GM19468 (cell line): Measurements from ENCODE around the gene KLHL17.
"Not testable (repeated sequence)": the region's sequence is repeated elsewhere in the genome, so short reads cannot be mapped to it uniquely, and the experiment has no call there.

Source experiments
- ATAC-seq: cut with Tn5 transposase; IDR thresholded peaks from one replicate; pipeline ENCODE4 v1.9.1; 2021; ENCODE audit warnings: mild to moderate bottlenecking, moderate library complexity, moderate number of reproducible peaks; ENCODE audit not compliant: unreplicated experiment; ENCODE audit errors: extremely low read depth

KLHL17 gene

DNA sequence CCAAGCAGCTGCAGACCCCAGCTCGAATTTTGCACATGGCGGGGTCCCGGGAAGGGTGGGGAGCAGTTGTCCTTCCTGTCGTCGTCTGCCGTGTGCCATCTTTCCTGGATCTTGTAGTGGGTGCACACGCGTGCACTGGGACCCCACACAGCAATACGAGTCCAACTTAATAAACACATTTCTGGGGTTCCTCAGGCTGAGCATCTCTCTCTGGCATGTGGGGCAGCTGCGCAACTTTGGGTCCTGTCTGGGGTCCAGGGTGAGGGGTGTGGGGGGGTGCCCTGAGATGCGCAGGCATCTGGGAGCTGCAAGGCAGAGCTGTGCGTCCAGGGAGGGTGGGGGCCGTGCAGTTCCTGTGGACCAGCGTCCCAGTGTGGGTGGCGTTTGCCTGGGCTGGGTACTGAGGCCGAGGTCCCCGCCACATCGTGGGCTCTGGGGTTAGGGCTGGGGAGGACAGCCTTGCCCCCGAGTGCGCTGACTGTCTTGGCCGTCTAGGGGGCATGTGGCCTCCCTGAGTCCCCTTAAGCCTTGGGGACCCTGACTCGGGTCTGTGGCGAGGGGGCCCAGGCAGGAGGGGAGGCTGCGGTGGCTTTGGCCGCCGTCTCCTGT, 5.2 kb downstream of the KLHL17 start:
- ATAC-seq = no peak

DNA sequence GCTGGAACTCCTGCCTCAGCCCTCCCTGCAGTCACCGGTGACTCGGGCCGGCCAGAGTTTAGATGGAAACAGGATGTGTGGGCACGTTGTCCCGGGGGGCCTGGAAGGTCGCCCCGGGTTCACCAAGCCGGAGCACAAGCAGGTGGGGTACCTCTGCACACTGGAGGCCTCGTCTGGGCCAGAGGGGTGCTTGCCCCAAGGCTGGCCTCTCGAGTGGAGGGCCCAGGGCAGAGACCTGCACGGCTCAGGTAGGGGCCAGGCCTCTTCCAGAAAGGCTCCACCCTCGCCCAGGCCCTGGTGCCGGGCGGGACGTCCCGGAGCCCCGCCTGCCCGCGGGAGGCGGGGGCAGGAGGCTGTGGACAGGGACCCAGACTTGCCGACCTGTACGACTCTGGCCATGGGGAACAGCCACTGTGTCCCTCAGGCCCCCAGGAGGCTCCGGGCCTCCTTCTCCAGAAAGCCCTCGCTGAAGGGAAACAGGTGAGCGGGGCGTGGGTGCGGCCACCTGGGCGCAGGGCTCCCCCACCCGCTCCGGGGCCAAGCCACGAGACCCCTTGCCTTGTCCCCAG, 5.8 kb downstream of the KLHL17 start, which contains the start of gene PLEKHN1:
Gene PLEKHN1, plus strand, starts transcription at position 348 of the 569 bp plus-strand sequence. Its CDS starts 50 bp downstream, at position 398.
- ATAC-seq = no peak

DNA sequence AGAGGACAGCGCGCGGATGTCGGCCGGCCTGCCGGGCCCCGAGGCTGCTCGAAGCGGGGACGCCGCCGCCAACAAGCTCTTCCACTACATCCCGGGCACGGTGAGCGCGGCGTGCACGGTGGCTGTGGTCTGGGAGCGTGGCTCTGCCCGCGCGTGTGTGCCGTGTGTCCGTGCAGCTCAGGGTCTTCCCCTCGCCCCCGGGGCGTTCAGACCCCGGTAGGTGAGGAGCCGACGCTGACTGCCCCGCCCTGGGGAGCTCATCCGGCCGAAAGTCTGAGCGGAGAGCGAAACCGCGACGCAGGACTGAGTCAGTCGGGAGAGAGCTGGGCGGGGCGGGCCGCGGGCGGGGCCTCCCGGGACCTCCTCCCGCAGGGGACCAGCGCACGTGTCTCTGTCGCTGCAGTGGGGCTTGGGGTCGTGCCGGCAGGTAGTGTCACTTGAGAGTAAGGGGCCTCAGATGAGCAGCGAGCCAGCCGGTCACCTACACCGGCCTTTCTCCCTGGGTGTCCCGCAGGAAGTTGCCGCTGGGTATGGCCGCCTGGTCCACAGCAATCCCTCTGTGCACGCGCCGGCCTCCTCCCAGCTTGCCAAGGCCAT, 6.4 kb downstream of the KLHL17 start:
- ATAC-seq = no peak

DNA sequence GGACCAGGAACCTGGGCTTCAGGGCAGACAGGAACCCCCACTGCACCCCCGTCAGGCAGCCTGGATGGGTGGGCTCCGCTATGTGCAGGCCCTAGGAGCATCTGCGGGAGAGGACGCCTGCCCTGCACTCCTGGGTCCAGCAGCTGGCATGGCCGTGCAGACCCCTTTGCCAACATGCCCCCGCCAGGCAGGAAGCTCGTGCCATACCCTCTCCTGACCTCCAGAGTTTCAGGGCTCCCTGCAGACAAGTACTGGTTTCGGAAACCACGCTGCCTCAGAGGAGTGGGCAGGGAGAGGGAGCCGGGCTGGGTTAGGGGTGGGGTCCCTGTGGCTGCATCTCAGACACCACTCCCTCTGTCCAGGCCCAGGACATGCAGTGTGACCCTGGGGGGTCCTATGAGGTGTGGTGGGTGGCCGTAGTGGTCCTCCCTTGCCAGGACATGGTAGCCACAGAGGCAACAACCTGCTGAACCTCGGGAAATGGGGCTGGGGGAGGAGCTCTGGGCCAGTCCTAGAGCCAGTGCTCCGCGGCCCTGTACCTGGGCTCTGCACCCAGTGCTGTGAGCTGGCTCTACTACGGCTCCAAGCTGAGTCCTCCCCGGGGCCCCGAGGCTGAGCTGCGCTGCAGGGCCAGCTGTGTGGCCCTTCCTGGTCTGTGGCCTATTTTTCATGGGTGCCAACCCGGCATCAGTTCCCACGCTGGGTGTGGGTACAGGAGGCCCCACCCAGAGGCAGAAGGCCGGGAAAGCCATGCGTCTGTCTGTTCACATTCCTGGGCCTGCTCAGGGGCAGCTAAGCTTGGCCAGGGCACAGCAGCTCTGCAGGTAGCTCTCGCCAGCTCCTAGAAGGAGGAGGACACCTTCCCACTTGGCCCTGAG, 7.3 kb downstream of the KLHL17 start:
- ATAC-seq = no peak

DNA sequence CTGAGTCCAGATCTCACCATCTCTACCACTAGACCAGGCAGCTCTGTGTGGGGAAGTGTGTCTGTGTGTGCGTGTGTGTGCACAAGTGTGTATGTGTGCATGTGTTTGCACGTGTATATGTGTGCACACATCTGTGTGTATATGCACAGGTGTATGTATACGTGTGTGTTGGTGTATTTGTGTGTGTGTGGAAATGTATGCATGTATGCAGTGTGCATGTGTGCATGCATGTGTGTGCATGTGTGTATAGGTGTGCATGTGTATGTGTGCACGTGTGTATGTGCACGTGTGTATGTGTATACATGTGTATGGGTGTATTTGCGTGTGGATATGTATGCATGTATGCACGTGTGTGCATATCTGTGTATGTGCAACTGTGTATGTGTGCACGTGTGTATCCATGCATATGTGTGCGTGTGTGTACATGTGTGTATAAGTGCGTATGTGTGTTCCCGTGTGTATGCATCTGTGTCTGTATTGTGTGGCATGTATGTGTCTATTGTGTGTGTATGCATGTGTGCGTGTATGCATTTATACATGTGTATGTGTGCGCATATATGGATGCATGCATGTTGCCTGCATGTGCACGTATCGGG, 9.0 kb downstream of the KLHL17 start:
- no peak for ATAC-seq

DNA sequence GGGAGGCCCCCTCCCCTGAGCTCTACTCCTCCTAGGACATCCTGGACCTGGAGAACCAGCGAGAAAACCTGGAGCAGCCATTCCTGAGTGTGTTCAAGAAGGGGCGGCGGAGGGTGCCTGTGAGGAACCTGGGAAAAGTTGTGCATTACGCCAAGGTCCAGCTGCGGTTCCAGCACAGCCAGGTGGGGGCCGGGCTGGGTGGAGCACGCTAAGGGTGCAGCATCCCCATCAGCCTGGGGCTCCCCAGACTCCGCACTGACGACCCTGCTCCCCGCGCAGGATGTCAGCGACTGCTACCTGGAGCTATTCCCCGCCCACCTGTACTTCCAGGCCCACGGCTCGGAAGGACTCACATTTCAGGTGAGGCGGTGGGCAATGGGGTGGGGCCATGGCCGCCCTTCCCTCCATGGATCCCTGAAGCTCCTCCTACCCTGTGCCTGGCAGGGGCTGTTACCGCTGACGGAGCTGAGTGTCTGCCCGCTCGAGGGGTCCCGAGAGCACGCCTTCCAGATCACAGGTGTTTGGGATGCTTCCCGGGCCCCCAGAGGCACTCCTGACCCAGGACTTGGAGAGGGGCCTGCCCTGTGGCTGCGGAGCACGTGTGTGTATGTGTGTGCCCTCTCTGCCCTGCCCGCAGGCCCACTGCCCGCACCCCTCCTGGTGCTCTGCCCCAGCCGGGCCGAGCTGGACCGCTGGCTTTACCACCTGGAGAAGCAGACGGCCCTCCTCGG, 10.0 kb downstream of the KLHL17 start:
- no peak for ATAC-seq

DNA sequence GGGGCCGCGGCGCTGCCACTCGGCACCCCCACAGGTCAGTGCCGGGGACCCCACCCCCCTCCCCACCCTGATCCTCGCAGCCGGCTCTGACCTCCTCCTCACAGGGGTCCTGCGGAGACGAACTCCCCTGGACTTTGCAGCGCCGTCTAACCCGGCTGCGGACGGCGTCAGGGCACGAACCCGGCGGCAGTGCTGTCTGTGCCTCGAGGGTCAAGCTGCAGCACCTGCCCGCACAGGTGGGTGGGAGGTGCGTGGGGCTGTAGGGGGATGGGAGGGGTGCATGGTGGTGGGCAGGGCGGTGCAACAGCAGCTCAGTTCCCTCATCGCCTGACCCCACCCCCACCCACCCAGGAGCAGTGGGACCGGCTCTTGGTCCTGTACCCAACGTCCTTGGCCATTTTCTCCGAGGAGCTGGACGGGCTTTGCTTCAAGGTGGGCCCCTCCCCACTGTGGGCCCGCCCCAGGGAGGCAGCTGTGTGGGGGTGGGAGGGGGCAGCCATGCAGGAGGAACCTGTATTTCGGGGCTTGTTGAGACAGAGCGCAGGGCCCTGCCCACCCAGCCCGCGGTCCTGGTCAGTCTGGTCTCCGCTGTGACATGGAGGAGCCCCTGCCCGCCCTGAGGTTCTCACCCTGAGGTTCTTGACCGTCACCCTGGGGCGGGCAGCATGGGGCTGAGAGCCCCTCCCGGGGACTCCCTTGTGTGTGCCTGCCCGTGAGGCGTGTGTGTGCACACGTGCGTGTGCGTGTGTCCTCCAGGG, 10.8 kb downstream of the KLHL17 start:
- ATAC-seq = no peak

DNA sequence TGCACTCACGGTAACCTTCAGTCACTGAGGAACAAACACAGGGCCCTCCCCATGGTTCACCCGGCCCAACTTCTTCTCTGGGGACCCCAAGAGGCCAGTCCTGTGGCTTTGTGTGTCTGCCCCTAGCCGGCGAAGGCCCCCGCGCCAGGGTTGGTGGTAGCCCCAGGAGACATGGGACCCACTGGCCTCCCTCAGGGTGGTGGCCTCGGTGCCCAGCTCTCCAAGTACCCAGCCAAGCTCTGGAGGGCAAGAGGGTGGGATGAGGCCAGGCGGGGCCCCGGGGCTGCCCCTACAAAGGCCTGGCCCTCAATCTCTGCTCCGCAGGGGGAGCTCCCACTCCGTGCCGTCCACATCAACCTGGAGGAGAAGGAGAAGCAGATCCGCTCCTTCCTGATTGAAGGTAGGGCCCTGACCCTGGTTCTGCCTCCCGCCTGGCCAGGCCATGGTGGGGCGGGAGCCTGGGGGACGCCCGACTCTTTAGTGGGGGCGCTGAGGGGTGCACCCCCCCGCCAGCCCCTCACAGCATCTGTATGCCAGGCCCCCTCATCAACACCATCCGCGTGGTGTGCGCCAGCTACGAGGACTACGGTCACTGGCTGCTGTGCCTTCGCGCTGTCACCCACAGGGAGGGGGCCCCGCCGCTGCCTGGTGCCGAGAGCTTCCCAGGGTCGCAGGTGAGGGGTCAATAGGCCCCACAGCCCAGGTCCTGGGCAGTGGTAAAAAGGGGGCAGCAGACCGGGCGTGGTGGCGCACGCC, 11.5 kb downstream of the KLHL17 start:
- no peak for ATAC-seq

DNA sequence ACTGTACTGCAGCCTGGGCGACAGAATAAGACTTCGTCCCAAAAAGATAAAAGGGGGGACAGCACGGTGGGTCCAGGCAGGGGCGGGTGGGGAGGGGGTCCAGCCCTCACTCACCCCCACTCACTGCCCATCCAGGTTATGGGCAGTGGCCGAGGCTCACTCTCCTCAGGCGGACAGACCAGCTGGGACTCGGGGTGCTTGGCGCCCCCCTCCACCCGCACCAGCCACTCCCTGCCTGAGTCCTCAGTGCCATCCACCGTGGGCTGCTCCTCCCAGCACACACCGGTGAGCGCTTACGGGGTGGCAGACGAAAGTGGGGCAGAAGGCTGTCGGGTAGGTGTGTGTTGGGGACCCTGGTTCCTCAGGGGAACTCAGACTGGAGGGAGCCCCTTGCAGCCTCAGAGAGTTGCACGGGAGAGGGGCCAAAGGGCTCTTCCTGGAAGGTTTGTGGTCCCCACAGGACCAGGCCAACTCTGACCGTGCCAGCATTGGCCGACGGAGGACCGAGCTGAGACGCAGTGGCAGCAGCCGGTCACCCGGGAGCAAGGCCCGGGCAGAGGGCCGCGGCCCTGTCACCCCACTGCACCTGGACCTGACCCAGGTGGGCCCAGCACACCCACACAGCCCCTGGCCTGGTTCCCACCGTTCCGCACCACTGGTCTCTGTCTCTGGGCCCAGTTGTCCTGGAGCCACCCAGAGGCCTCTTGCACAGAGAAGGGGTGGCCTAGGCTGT, 12.5 kb downstream of the KLHL17 start:
- no peak for ATAC-seq

DNA sequence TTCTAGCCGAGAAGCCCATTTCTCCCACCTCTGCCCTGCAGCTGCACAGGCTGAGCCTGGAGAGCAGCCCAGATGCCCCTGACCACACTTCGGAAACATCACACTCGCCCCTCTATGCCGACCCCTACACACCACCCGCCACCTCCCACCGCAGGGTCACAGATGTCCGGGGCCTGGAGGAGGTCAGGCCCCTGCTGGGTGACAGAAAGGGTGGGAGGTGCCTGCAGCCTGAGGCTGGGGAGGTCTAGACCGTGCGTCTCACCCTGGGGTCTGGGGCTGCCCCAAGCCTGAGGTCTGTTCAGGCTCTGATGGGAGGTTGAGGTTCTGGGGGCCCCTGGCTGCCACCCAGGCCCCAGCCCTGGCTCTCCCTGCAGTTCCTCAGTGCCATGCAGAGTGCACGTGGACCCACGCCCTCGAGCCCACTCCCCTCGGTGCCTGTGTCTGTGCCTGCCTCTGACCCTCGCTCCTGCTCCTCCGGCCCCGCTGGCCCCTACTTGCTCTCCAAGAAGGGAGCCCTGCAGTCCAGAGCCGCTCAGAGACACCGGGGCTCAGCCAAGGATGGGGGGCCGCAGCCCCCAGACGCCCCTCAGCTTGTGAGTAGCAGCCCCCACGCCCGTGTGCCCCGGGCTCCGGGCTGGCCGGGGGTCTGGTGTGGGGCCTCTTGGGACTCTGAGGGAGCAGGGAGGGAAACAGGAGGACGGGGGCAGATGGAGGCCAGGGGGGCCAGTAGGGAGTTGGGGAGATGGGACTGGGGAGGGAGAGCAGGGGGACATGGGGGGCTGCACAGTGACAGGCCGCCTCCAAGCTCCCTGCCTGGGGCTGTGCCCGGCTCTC, 13.3 kb downstream of the KLHL17 start:
- ATAC-seq = no peak

DNA sequence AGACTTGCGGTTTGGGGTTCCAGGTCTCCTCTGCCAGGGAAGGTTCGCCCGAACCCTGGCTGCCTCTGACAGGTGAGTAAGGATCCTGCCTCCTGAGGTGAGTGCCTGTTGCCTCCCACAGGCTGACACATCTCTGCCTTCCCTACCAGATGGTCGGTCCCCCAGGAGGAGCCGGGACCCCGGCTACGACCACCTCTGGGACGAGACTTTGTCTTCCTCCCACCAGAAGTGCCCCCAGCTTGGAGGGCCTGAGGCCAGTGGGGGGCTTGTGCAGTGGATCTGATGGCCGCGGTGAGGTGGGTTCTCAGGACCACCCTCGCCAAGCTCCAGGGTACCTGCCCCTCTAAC, 13.9 kb downstream of the KLHL17 start:
- no peak for ATAC-seq

DNA sequence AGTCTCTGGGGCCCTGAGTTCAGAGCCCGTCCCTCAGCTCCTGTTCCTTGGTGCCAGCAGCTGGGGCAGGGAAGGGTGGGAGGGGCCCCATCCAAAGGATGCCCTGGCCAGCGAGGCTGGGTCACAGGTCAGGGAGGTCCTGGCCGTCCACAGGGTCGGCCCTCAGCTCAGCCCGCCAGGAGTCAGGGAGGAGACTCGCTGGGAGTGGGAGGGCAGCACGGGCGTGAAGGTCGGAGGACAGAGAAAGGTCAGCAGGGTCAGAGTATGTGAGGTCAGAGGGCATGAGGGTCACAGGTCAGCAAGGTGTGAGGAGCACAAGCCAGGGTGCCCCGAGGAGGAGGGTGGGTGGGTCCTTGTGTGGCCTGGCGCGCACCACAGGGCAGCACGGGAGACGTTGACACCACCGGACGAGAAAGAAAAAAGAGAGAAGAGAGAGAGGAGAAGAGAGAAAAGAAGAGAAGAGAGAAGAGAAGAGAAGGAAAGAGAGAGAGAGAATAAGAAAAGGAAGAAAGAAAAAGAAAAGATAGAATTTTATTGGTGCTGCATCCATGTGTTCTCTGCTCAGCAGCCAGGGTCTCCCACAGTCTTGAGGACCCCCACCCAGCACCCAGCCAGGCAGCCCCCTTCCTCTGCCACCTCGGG, 14.4 kb downstream of the KLHL17 start:
- no peak for ATAC-seq

DNA sequence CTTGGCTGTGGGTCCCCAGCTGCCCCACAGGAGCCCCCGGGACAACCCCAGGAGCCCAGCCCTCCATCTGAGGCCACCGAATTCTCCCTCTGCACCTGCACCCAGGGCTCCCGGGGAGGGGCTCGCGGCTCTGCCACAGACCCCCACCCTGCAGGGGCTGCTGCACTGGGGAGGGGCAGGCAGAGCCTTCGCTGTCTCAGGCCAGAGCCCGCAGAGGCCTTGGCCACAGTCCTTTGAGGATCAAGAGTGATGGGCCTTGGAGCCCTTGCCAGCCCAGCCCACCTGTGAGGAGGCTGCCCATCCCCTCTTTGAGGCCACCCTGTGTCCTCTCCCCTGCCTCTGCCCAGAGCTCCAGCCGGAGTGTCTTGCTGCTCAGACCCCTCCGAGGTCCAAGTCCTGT, 15.0 kb downstream of the KLHL17 start:
- no peak for ATAC-seq

DNA sequence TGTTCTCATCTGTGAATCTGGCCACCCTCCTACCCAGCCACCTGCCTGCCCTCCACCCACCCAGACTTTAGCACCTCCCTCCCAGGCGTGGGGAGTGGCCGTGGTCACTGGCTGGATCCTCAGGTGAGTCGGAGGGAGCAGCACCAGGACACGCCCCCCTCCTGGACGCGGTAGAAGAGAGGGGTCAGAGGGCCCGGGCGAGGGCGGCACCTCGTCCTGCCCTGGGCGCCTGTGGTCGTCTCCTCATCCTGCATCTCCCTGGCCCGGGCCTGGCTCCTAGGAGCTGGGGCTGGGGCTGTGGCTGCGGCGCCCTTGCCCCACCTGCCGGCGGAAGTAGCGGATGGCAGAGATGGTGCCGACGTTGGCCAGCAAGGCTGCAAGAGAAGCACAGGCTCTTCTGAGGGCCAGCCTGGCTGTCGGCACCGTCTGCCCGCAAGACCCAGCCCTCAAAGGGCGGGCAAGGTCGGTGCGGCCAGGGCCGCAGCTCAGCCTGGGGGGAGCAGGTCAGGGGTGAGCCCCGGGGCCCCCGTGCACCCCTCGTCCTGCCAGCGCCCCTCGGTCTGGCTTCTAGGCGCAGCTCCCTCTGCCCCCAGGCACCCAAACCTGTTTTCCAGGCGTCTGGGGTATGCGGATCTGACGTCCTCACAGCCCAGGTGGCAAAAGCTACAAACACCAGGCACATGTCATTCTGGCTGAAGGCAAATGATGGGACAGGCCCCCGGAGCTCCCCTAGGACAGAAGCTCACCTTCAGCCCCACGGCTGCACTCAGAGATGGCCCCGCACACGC, 15.7 kb downstream of the KLHL17 start:
- ATAC-seq = no peak

DNA sequence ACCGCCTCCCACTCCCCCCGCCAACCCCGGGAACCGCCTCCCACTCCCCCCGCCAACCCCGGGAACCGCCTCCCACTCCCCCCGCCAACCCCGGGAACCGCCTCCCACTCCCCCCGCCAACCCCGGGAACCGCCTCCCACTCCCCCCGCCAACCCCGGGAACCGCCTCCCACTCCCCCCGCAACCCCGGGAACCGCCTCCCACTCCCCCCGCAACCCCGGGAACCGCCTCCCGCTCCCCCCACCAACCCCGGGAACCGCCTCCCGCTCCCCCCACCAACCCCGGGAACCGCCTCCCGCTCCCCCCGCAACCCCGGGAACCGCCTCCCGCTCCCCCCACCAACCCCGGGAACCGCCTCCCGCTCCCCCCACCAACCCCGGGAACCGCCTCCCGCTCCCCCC, 16.4 kb downstream of the KLHL17 start:
- ATAC-seq = not testable (repeated sequence)
